ENCODE data around the gene SMARCAD1.
"Not testable (repeated sequence)": the region's sequence is repeated elsewhere in the genome, so short reads cannot be mapped to it uniquely, and the experiment has no call there.

SMARCAD1 gene

DNA sequence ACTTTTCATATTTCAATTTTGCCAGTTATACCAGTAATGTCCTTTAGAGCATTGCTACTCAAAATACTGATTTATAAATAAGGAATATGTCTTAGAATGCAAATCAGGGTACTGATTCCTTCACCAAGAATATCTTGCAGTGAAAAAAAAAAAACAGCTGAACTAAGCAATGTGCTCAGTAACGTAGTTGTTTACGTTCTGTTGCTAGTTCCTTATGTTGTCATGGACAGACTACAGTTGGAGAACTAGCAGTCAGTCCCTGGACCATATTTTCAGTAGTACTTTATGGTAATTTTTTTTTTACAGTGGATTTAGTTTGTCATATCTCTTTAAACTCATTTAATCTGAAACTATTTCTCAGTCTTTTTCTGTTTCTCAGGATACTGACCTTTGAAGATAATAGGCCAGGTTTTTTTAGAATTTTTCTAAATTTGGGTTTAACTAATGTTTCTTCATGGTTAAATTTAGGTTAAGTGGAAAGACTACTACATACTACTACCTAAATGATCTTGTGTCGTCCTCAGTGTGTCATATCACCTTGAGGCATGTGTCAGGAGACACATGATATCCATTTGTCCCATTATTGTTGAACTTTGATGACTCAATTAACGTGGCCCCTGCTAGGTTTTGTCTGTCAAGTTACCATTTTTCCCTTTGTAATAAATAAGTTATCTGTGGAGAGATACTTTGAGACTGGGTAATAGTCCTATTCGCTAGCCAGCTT lies 21.0 kb downstream of the SMARCAD1 start:
- no peak for DNase-seq

DNA sequence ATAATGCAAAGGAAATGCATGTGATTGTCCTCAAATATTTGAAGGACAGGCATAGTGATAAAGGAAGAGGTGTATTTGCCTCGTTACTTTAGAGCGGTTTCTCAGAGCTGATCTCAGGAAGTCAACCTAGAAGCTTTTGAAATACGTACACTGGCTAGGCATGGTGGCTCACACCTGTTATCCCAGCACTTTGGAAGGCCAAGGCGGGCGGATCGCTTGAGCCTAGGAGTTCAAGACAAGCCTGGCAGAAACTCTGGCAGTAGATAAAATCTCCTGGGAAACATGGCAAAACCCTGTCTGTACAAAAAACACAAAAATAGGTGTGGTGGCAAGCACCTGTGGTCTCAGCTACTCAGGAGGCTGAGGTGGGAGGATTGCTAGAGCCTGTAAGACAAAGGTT lies 24.9 kb downstream of the SMARCAD1 start:
- DNase-seq: no peak

DNA sequence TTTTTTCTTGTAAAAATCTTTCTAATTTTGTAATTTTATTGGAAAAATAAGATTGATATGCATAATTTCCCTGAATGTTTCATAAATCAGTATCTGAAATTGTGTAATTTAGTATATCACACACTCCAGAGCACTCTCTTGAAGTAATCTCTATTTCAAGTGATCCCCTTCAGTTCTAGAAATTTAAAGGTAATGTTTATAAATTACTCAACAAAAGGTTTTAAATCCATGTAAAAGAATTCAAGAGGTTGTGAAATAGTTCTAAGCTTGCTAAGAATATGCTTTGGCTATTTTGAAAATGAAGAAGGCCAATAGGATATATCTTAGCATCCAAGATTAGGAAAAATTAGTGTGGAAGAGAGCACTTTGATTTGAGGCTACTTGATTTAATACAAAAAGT lies 28.2 kb downstream of the SMARCAD1 start:
- no peak for DNase-seq

DNA sequence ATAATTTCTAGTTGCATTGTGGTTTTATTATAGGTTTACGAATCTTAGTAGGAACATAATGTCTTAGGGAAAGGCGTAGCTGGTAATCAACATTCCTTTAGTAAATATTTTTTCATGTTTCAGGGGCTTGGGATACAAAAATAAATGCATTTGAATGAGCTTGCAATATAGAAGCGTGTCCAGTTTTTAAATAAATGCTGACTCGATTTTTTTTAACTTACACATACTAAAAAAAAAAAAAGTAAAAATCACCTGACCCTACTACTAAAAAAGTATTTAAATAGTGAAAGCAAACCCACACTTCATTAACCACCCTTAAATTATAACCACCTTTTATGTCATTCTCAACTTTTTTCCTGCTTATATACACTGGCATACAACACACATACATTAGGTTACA lies 29.6 kb downstream of the SMARCAD1 start:
- no peak for DNase-seq

DNA sequence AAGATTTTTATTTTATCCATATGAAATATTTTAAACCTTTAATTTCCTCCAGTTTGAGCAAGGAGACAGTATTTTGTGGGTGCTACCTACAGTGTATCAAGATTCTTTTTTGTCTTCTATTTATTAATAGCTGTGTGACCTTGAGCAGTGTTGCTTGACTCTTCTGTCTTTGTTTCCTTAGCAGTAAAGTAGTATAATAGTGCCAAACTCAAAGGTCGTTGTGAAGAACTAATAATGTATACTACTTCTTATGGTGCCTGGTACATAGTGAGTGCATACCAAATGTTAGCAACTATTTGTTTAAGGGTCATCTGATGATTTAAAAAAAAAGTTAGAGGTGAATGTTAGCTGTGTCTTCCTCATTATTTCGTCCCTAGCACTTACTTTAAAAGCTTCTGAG lies 30.5 kb downstream of the SMARCAD1 start:
- no peak for DNase-seq

DNA sequence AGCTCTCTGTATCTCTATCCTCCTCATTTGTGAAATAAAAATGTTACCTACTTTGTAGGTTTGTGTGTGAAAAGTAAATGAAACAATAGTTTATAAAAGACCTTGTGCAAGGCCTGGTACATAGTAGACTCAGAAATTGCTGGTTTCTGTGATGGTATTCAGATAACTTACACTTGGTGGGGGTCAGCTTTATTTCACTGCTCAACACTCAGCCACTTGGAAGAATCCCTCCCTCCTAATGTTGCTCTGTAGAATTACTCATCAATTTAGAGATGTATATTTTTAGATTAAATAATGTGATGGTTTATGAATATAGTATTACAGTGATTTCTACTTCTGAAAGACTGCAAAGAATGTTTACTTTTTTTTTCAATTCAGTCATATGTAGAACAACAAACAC lies 32.7 kb downstream of the SMARCAD1 start:
- DNase-seq: no peak

DNA sequence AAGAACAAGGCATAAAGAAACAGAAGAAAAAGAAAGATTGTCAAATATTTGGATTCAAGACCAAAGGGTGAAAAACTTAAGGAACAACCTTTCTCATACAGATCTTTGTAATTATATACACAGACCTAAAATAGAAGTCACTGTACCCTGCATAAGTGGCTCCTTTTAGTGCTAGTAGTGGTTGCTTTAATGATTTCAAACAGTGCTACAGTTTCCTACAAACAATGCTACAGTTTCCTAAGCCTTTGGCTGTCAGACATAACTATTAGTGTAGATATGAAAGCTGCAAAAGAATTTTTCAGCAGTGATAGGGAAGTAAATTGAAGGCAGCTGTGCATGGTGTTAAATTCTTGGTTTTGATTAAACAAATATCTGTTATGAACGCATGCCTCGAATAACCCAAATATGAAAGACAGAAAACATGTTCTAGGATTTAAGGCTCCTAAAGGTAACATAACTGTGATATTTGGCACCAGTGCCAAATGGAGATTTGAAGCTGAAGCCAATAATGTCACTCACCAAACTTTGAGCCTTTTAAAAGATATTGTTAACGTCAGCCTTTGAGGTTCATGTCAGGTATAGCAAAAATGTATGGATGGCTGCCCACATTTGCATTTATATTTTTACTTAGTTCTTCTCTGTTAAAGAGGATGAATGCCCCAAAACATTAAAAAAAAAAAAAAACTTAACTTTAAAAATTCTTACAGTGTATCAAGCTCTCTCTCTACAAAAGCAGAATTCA lies 36.6 kb downstream of the SMARCAD1 start:
- no peak for DNase-seq

DNA sequence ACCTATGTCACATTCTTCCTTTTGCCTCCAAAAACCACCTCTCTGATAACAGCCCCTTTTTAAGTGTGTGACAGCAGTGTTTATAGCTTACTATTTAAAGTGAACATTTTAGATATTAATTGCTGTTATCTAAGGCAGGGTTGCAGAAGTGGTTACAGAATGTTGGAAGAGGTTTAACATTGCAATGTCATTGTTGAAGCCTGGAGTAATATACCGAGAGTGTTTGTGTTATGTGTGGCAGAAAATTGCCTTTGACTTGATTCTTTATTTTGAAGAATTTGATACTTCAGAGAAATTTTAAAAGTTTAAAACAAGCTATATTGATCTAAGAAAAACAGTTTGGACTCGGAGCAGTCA lies 37.1 kb downstream of the SMARCAD1 start:
- no peak for DNase-seq

DNA sequence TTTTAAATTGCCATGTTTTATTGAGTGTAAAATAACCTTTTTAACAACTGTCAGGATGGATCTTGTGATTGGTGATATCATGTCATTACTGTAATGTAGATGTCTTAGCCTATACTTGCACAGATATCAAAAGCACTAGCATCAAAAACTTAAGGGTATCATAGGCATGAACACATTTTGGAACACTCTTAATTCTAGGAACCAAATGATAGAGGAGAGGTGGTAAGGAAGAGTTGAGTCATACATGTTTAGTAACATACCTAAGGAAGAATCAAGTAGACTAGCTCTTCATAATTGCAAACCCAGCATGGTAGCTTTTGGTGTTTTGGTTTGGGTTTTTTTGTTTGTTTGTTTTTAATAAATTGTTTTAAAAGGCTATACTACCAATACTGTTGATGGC lies 43.4 kb downstream of the SMARCAD1 start:
- DNase-seq: no peak

DNA sequence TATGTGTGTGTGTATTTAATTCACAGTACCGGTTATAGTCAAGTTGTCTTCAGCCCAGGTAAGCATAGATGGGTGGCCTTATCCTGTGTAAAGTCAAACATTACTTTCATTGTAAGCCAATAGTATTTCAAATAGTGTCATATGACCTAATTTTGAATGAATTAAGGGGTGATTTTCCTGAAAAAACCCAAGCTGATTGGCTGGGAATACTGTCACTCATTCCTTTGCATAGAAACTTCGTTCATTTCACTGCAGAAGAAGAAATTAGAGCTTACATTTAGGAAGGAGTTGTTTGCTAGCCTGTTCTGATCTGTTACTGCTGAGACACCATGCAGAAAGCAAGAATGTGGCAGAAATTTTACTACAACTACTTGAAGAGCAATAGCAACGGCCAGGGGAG lies 45.4 kb downstream of the SMARCAD1 start:
- DNase-seq: no peak

DNA sequence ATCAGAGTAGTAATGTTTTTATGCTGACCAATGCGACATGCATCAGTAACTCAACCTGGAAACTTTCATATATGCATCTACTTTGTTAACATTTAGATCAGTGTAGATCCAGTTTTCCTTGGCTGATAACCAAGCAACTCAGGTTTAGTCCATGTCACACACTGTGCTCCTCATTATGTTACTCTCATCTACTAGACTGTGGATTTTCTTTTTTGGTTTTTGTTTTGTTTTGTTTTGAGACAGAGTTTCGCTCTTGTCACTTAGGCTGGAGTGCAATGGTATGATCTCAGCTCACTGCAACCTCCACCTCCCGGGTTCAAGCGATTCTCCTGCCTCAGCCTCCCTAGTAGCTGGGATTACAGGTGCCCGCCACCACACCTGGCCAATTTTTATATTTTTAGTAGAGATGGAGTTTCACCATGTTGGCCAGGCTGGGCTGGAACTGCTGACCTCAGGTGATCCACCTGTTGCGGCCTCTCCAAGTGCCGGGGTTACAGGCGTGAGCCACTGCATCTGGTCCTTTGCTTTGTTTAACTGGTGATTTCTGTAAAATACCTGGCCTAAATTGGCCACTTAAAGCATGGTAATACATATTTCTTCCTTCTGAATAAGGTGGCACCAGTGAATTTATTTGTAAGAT lies 48.6 kb downstream of the SMARCAD1 start:
- no peak for DNase-seq

DNA sequence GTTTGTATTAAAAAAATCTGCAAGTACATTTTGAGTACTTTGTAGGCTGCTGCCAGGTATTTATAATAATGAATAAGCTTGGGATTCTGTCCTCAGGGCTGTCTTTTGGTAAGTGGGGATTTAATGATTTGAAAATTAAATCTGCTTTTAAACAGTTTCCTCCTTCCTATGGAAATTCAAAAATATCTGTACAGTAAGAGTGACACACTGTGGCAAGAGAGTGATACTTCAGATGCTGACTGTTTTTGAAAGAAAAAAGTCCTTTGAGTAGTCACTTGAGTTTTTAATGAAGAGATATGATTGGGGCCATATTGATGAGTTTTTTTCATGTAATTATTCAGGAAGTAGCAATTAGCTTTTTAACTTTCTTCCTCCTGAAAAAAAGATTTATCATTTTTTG lies 49.2 kb downstream of the SMARCAD1 start:
- DNase-seq: no peak

DNA sequence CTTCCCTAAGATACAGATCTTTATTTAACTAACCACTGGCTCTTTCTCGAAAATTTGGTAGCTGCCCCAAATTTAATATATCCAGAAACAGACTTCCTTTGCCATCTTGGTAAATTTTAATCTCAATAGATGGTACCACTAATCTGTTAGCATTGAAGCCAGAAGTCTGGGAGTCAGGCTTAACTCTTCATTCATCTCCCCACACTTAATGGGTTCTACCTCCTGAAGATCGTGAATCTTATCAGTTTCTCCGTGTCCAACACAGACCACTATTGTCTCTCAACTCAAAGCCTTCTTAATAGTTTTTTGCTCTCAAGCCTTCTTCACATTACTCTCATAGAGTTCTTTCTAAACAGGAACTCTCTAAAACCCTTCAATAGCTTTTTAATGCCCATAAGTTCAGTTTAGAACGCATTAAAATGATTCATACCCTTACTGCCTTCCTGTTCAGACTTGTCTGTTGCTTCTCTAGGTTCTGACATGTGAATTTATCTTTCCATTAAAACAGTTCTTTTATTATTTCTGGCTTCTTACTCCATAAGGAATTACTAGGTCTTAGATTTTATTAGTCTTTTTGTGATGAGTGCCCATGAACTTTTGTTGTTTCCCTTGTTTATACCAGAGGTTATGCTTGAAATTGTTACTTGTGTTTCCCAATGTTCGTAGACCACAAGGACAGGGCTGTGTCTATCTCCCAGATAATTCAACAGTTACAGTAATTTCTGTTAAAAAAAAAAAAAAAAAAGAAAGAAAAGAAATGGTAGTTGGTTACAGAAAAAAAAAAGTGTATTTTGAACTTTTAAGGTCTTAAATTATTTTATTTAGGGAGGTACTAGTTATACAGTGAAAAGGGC lies 54.7 kb downstream of the SMARCAD1 start:
- no peak for DNase-seq

DNA sequence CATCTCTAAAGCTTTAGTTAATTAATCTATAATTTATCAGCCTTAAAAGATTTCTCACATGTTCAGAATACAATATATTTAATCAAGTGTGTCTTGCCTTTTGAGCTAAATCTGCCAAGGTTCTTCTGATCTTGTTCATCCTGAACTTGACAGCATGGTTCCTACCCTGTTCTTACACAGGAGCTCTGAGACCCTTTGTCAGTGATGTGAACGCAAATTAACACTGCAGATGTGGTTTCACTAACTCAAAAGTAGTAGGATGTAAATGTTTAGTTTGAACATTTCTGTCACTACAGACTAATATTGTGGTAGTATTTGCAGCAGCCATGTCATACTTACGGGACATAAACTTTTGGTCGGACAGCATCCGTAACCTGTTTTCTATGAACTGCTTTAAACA lies 59.4 kb downstream of the SMARCAD1 start:
- no peak for DNase-seq

DNA sequence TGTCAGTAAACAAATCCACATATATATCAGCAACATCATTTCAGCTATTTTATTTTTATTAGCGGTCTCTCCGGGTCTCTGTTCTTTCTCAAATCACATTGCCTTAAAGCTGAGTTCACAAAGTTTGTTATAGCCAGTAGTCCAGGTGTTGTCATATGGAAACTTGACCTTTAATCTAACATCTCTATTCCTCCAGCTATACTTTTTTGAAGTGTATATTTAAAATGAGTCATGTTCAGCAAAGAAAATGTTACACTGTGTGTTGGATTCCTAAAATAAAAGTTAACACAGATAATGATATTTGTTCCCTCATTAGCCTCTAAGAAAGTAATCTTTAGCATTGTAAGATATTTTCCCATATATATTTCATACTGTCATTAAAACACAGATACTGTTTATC lies 63.6 kb downstream of the SMARCAD1 start:
- DNase-seq: no peak

DNA sequence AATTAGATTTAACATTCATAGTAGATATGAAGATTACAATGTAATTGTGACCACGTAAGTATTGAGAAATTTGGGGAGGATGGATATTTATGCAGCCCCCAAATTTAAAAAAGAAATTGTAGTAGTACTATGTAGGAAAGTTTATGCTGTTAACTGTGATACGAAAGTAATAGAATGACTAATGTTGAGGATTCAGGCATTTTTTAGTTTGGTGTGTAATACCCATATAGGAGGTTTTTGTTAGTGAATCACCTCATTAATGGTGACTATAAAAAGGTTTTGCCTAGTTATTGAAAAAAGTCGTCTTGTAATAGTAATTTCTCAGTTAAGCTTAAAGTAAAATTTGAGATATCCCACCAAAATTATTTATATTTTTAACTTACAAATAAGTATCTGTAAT lies 67.2 kb downstream of the SMARCAD1 start:
- no peak for DNase-seq

DNA sequence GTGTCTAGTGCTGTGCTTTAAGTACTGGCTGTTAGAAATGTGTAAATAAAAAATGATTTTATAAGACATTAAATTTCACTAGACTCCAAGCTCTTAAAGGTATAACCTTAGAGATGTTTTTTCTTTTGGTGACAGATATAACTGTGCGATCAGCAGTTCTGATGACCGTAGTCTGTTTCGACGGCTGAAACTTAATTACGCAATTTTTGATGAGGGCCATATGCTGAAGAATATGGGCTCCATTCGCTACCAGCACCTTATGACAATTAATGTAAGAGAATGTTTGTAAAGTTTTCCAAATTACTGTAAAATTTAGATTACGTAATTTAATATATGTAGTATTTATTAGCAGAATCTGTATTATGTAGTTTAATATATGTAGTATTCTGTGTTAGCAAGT lies 68.5 kb downstream of the SMARCAD1 start:
- DNase-seq: no peak

DNA sequence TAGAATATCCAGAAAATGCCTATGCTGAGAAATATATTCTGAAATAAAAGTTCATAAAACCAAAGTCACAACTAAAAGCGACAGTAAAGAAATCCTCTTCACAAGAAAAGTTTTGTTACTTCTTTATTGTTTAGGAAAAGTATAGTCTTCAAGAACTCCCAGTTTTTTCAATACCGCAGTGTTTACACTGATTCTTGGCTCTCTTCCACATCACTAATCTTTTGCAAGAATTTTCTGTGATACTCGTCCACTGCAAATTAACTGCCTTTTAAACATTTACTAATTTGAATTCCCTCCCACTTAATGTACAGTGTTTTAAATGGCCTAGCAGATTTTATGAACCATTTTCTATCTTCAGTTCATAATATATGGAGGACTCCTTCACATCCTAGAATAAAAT lies 69.9 kb downstream of the SMARCAD1 start:
- DNase-seq: no peak

DNA sequence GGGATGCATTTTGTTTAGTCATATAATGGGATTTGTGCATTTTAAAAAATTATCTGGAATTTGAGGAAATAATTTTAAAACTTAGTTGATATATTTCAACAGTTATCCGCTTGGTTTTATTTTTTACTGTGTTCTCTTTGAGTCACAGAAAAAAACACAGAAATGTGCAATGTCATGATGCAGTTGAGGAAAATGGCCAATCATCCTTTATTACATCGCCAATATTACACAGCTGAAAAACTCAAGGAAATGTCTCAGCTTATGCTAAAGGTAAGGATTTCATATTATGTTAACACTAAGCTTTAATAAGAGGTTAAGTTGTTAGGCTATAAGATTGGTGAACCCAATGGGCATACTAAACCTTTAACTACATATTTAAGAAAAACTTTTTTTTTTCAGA lies 71.1 kb downstream of the SMARCAD1 start:
- DNase-seq: no peak

DNA sequence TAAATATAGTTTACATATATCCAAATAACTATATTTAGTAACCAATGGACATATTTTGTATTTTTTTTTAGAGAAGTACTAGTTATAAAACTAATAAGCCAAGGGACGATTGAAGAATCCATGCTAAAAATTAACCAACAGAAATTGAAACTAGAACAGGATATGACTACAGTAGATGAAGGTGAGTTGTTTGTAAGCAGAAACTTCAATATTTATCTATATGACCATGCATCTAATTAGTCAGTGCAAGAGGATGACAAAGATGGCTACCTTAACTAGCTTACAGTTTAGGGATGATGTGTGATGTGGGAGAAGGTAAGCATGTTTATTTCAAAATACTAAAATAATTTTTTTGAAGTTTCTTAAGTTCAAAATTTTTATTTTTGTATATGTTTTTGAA lies 77.2 kb downstream of the SMARCAD1 start:
- no peak for DNase-seq

DNA sequence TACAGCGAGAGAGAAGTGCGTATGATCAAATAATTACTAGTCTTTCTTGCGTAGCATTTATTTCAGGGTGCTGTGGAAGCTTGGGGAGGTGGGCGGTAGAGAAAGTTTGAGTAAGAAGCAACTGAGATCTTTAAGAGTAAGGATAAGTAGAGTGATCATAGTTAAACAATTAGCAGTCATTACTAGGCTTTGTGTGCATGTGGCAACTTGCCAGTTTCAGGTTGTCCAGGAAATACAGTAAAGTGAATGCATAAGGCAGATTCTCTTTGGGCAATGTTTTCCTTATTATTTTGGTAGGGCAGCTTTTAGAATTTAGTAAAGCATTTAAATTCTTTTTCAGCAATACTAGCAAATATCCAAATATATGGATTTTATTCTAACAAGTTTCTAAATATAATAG lies 78.0 kb downstream of the SMARCAD1 start:
- DNase-seq: no peak

DNA sequence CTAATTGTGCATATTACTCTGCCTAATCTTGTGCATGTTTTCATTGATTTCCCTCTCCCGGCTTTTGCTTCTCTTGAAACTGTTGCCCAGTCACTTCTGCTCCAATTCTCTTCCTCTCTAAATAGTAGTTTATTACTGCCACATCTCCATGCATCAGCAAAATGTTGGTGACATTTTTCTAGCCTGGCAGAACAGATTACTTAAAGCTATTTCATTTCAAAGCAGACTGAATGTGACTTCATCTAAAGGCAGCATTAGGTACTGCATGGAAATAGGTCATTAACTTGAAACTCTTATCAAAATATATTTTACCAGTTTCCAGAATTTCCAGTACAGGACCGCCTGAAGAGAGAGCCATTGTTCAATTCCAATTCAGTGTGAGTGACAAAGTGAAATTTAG lies 82.6 kb downstream of the SMARCAD1 start:
- no peak for DNase-seq

DNA sequence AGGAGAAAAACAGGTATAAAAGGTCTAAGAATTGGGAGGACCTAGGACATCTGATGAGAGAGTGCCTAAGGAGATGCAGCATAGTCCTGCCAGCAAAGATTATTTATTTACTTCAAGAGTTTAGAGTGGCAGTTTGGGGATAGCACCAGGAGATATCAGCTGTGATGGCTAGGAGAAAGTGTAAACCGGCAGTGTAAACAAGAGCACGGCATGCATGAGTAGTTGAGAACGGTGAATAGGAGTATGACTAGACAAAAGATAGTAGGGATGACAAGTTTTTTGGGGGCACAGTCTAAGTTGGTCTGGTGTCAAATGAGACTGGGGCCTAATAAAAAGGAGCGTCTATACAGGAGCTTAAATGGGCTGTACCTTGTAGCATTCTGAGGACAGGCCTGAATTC lies 86.3 kb downstream of the SMARCAD1 start:
- not testable (repeated sequence) for DNase-seq

All from suppressor macrophage treated with lipopolysaccharide for 4 hours (primary cell).